ENCODE data around the gene HAUS5.
A peak's percentile ranks its signal among the peaks of the same experiment; 100 is the strongest.

The HAUS5 gene

DNA sequence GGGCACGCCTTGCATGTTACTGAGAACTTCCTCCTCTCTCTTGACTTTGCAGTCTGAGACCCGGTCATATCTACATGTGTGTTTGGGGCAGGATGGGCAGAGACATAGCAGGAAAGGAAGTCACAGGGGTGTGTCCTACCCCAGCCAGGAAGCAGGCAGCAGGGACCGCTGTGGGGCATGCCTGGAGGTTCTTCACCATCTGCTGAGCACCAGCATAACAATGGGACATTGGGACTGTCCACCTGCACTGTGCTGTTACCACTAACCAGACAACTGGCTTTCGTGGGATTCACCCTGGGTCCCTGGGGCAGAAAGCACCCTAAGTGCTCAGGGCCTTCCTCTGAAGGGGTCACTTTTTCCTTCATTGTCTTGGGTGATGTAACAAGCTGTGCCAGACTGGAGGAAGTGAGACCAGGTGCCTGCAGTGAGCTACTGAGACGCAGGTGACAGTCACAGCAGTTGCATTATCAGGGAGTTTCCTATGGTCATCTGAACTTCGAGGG is 2.6 kb upstream of the HAUS5 start:
- DNase-seq, result peak; percentile 20 to 29

DNA sequence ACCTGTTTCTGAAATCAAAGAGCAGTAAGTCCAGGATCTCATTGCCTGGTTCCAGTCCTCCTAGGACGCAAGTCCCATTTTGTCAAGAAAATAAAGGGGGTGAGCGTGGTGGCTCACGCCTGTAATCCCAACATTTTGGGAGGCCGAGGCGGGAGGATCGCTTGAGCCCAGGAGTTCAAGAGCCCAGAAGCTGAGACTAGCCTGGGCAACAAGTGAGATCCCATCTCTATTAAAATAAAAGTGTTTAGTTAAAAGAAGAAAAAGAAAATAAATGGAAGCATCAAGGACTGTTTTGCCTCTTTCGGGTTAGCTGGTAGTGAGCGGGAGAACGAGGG is 344 bp upstream of the HAUS5 start:
- no peak for DNase-seq

DNA sequence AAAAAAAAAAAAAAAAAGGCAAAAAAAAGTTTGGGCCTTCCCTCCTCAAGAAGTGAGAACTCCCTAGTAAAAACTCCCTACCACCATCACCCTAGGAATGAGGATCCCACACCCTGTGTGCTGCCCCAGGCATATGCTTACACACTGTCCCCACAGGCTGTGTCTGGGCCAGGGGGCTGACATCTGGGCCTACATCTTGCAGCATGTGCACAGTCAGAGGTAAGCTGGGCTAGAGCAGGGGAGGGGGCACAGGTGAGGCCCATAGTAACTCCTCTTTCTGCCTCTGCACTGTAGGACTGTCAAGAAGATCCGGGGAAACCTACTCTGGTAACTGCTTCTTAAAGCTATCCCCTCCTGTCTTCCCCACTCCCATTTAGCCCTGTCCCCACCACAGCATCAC is 1.0 kb downstream of the HAUS5 start:
- DNase-seq, result no peak

GRCh38 chr19:35615036-35615435 is 2.5 kb downstream of the HAUS5 start:
- DNase-seq, result no peak

DNA sequence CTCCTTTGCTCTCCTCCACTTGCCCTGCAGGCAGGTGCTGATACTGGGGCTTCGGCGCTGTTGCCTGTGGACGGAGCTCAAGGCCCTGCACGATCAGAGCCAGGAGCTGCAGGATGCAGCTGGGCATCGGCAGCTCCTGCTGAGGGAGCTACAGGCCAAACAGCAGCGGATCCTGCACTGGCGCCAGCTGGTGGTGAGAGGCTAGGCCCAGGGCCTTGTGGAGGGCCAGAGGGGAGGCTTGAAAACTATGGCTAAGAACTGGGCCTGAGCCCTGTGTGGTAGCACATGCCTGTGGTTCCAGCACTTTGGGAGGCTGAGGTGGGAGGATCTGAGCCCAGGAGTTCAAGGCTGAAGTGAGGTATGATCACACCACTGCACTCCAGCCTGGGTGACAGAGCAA is 6.3 kb downstream of the HAUS5 start:
- no peak for DNase-seq

GRCh38 chr19:35619290-35619923 is 6.9 kb downstream of the HAUS5 start:
- no peak for DNase-seq

GRCh38 chr19:35620001-35620400 is 7.5 kb downstream of the HAUS5 start:
- DNase-seq, result no peak

DNA sequence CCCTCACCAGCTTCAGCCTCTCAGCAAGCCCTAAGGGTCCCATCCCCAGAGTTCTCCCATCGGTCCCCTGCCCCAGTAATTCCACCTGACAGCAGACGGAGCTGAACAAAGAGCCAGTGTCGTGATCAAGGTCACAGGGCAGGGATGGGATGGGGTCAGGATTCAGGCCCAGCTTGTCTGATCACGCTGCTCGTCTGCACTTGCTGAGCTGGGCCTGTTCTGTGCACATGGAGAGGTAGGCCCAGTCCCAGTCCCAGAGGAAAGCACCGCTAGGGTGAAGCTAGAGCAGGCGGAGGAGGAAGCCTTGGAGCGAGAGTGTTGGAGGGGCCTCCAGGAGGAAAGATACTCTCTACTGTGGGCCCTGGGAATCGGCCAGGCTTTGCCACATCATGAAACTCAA is 9.2 kb downstream of the HAUS5 start:
- DNase-seq, result no peak

DNA sequence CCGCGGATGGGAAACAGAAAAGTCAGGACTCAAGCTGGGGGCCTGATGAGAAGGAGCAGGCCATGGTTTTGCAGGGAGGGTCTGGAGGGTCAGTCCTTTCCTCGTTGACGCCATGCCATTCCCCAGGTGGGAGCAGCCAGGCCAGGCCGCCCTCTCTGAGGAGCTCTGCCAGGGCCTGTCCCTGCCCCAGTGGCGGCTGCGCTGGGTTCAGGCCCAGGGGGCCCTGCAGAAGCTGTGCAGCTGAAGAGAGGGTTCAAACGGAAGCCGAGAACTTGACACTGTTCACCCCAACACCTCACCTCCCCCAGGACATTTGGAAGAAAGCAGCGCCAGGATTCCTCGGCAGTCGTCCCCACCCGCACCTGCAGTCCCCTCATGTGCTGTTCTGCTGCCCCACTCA is 10.2 kb downstream of the HAUS5 start:
- DNase-seq, result no peak

GRCh38 chr19:35623327-35624010 is 10.9 kb downstream of the HAUS5 start:
- no peak for DNase-seq

DNA sequence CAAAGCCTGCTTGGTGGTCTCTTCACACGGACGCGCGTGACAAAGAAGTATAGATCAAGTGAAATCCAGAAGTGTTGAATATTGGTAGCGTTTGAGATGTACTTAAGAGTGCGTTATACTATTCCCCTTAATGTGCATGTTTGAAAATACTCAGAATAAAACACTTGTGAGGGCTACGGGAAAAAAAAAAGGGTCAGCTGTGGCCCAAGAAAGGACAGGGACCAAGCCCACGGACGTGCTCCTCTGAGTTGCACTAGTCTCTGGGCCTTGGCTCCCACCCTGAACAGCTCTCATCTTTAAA is 15.7 kb downstream of the HAUS5 start:
- no peak for DNase-seq

- DNase-seq, result peak; percentile 96
Observed at GRCh38 chr19:35628565-35629331, 16.2 kb downstream of the HAUS5 start, which contains the start of gene RBM42. RBM42 (plus strand) TSS chr19:35629036; CDS start chr19:35629154, 118 bp downstream.

GRCh38 chr19:35629332-35629633 is 16.7 kb downstream of the HAUS5 start:
- DNase-seq, result no peak

DNA sequence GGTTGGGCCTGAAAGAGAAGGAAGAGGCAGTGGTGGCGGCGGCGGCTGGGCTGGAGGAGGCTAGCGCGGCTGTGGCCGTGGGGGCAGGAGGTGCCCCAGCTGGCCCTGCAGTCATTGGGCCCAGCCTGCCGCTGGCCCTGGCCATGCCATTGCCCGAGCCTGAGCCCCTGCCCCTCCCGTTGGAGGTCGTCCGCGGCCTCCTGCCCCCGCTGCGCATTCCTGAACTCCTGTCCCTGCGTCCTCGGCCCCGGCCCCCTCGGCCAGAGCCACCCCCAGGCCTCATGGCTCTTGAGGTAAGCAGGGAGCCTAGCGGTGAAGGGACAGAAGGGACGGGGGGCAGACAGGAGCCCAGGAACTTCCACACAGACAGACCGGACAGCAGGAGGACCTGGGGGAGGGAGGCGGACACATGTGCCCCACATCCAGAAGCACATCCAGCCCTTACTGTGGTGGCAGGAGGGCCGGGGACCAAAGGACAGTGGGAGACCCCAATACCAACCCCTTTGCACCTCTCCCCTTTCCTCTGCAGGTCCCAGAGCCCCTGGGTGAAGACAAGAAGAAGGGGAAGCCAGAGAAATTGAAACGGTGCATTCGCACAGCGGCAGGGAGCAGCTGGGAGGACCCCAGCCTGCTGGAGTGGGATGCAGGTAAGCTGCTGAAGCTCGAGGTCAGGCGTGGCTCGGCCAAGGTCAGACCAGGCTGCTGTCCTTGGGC is 21.3 kb downstream of the HAUS5 start:
- no peak for DNase-seq

GRCh38 chr19:35636651-35637050 is 24.1 kb downstream of the HAUS5 start:
- no peak for DNase-seq

DNA sequence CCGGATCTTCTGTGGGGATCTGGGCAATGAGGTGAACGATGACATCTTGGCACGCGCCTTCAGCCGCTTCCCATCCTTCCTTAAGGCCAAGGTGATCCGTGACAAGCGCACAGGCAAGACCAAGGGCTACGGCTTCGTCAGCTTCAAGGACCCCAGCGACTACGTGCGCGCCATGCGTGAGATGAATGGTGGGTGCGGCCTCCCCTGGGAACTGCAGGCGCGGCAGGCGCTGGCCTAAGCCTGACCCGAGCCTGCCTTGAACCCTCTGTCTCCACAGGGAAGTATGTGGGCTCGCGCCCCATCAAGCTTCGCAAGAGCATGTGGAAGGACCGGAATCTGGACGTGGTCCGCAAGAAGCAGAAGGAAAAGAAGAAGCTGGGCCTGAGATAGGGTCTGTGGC is 24.6 kb downstream of the HAUS5 start:
- DNase-seq, result no peak

- DNase-seq, result no peak
Observed at GRCh38 chr19:35639321-35639639, 26.7 kb downstream of the HAUS5 start.

DNA sequence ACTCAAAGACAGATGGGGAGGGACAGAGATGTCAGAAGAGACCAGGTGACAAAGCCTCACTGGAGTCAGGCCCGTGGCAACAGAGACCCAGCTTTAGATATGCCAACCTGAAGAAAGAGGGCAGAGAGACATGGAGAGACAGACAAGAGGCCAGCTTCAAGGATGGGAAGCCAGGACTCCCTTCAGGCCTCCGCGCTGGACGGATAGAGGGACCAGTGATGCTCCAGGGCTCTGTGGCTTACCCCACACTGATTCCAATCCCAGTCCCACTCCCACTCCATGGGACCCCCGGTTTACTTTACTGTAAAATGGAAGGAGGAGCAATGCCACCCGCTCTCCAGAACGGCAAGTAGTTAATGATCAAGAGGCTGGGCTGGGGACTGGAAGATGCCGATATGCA is 27.3 kb downstream of the HAUS5 start:
- no peak for DNase-seq

- DNase-seq, result peak; percentile 35 to 51
Observed at GRCh38 chr19:35641515-35642151, 29.1 kb downstream of the HAUS5 start, which contains the start of gene ETV2. ETV2 (plus strand) TSS chr19:35641745; CDS start chr19:35642461, 716 bp downstream.

- DNase-seq, result no peak
Observed at GRCh38 chr19:35642312-35642711, 29.8 kb downstream of the HAUS5 start.

- DNase-seq, result no peak
Observed at GRCh38 chr19:35642798-35643254, 30.3 kb downstream of the HAUS5 start.

- peak; percentile 80 to 82 for DNase-seq
Observed at GRCh38 chr19:35643255-35644205, 31.0 kb downstream of the HAUS5 start.
